Measurements from ENCODE around the gene ANO3.

DNA sequence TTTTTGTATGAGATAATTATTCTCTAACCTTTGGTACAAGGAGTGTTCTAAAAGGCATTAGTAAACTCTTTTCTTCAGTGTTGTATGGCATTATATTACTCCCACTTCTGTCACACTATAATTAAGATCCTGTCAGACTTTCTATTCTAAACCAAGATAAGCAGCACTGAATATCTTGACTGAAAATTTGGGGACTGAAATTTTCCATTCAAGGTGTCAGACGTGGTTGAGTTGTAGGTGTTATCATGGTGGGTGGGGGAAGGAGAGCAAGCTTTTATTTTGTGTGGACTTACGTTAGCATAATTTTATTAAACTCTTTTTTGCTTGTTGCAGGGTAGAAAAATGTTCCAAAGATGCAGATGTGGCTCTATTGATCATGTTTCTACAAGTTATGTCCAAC is 217.2 kb downstream of the ANO3 start:
- TF ChIP-seq, protein P1, sequence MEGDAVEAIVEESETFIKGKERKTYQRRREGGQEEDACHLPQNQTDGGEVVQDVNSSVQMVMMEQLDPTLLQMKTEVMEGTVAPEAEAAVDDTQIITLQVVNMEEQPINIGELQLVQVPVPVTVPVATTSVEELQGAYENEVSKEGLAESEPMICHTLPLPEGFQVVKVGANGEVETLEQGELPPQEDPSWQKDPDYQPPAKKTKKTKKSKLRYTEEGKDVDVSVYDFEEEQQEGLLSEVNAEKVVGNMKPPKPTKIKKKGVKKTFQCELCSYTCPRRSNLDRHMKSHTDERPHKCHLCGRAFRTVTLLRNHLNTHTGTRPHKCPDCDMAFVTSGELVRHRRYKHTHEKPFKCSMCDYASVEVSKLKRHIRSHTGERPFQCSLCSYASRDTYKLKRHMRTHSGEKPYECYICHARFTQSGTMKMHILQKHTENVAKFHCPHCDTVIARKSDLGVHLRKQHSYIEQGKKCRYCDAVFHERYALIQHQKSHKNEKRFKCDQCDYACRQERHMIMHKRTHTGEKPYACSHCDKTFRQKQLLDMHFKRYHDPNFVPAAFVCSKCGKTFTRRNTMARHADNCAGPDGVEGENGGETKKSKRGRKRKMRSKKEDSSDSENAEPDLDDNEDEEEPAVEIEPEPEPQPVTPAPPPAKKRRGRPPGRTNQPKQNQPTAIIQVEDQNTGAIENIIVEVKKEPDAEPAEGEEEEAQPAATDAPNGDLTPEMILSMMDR (IDR thresholded peaks at IDR 0.05; ENCODE audit: low read depth, low read length, poor library complexity, severe bottlenecking) = no peak
- TF ChIP-seq EZH2phosphoT487 (IDR thresholded peaks at IDR 0.05; ENCODE audit: borderline replicate concordance, low read length) = no peak
